ENCODE results near the gene NCAM1. TPM values are rescaled to one million over a fixed set of nuclear protein-coding genes. Genes with fewer than 3 reads are reported as not detected.

The NCAM1 gene
- total and polyA plus RNA-seq, 2 experiments from 2014 or later: 0.76 to 1.6 TPM

GRCh38 chr11:113275602-113276001 is 314.4 kb downstream of the NCAM1 start:
- Mint-ChIP-seq H3K36me3 (ENCODE audit: low read depth) (no peaks in the 10 kb centered on the region), H3K27ac (no peak overlapping the region), H3K27me3 (ENCODE audit: insufficient read depth, low read depth, poor library complexity) (peaks cover 5% of the 10 kb centered on the region), H3K4me1 (peaks cover 9% of the 10 kb centered on the region), H3K9me3 (no peaks in the 10 kb centered on the region), H3K4me3 (no peak overlapping the region)
- Histone ChIP-seq H3K79me2 (replicated peaks; ENCODE audit: insufficient read depth) (no peaks in the 10 kb centered on the region), H3K27me3 (ENCODE audit: insufficient read depth) (no peaks in the 10 kb centered on the region), H4K20me1 (replicated peaks; ENCODE audit: insufficient read depth) (no peaks in the 10 kb centered on the region), H3K4me2 (no peak overlapping the region), H3K36me3 (ENCODE audit: insufficient read depth) (no peaks in the 10 kb centered on the region), H2AFZ (no peak overlapping the region), H3K27ac (ENCODE audit: low read depth) (no peak overlapping the region), H3K9me2 (ENCODE audit: insufficient read depth) (no peaks in the 10 kb centered on the region), H3F3A (replicated peaks; ENCODE audit: low read depth) (no peaks in the 10 kb centered on the region), H3K4me3 (no peak overlapping the region), H3K4me1 (ENCODE audit: insufficient read depth) (no peaks in the 10 kb centered on the region)
- no peak for ATAC-seq
- no peak for TF ChIP-seq NANOG (IDR thresholded peaks at IDR 0.05; ENCODE audit: borderline replicate concordance)
- TF ChIP-seq, protein P1, sequence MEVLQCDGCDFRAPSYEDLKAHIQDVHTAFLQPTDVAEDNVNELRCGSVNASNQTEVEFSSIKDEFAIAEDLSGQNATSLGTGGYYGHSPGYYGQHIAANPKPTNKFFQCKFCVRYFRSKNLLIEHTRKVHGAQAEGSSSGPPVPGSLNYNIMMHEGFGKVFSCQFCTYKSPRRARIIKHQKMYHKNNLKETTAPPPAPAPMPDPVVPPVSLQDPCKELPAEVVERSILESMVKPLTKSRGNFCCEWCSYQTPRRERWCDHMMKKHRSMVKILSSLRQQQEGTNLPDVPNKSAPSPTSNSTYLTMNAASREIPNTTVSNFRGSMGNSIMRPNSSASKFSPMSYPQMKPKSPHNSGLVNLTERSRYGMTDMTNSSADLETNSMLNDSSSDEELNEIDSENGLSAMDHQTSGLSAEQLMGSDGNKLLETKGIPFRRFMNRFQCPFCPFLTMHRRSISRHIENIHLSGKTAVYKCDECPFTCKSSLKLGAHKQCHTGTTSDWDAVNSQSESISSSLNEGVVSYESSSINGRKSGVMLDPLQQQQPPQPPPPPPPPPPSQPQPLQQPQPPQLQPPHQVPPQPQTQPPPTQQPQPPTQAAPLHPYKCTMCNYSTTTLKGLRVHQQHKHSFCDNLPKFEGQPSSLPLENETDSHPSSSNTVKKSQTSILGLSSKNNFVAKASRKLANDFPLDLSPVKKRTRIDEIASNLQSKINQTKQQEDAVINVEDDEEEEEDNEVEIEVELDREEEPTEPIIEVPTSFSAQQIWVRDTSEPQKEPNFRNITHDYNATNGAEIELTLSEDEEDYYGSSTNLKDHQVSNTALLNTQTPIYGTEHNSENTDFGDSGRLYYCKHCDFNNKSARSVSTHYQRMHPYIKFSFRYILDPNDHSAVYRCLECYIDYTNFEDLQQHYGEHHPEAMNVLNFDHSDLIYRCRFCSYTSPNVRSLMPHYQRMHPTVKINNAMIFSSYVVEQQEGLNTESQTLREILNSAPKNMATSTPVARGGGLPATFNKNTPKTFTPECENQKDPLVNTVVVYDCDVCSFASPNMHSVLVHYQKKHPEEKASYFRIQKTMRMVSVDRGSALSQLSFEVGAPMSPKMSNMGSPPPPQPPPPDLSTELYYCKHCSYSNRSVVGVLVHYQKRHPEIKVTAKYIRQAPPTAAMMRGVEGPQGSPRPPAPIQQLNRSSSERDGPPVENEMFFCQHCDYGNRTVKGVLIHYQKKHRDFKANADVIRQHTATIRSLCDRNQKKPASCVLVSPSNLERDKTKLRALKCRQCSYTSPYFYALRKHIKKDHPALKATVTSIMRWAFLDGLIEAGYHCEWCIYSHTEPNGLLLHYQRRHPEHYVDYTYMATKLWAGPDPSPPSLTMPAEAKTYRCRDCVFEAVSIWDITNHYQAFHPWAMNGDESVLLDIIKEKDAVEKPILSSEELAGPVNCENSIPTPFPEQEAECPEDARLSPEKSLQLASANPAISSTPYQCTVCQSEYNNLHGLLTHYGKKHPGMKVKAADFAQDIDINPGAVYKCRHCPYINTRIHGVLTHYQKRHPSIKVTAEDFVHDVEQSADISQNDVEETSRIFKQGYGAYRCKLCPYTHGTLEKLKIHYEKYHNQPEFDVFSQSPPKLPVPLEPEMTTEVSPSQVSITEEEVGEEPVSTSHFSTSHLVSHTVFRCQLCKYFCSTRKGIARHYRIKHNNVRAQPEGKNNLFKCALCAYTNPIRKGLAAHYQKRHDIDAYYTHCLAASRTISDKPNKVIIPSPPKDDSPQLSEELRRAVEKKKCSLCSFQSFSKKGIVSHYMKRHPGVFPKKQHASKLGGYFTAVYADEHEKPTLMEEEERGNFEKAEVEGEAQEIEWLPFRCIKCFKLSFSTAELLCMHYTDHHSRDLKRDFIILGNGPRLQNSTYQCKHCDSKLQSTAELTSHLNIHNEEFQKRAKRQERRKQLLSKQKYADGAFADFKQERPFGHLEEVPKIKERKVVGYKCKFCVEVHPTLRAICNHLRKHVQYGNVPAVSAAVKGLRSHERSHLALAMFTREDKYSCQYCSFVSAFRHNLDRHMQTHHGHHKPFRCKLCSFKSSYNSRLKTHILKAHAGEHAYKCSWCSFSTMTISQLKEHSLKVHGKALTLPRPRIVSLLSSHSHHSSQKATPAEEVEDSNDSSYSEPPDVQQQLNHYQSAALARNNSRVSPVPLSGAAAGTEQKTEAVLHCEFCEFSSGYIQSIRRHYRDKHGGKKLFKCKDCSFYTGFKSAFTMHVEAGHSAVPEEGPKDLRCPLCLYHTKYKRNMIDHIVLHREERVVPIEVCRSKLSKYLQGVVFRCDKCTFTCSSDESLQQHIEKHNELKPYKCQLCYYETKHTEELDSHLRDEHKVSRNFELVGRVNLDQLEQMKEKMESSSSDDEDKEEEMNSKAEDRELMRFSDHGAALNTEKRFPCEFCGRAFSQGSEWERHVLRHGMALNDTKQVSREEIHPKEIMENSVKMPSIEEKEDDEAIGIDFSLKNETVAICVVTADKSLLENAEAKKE (CRISPR knock-in tag; IDR thresholded peaks at IDR 0.05): no peak
- no peak for TF ChIP-seq REST (IDR thresholded peaks at IDR 0.05; ENCODE audit: unreplicated experiment)
- TF ChIP-seq CREB1 (CRISPR knock-in tag; IDR thresholded peaks at IDR 0.05; ENCODE audit: low read depth): no peak
- no peak for TF ChIP-seq ZNF331 (CRISPR knock-in tag; IDR thresholded peaks at IDR 0.05; ENCODE audit: low read depth)
- TF ChIP-seq EZH2phosphoT487 (IDR thresholded peaks at IDR 0.05; ENCODE audit: unreplicated experiment): no peak
- TF ChIP-seq JUNB (IDR thresholded peaks at IDR 0.05; ENCODE audit: unreplicated experiment): no peak
- TF ChIP-seq, protein P2, sequence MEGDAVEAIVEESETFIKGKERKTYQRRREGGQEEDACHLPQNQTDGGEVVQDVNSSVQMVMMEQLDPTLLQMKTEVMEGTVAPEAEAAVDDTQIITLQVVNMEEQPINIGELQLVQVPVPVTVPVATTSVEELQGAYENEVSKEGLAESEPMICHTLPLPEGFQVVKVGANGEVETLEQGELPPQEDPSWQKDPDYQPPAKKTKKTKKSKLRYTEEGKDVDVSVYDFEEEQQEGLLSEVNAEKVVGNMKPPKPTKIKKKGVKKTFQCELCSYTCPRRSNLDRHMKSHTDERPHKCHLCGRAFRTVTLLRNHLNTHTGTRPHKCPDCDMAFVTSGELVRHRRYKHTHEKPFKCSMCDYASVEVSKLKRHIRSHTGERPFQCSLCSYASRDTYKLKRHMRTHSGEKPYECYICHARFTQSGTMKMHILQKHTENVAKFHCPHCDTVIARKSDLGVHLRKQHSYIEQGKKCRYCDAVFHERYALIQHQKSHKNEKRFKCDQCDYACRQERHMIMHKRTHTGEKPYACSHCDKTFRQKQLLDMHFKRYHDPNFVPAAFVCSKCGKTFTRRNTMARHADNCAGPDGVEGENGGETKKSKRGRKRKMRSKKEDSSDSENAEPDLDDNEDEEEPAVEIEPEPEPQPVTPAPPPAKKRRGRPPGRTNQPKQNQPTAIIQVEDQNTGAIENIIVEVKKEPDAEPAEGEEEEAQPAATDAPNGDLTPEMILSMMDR (conservative IDR thresholded peaks at IDR 0.05; ENCODE audit: low read depth in 2 of 2): no peak
- no peak for TF ChIP-seq EZH2 (IDR thresholded peaks at IDR 0.05; ENCODE audit: low read depth, unreplicated experiment)
- TF ChIP-seq POLR2AphosphoS5 (IDR thresholded peaks at IDR 0.05; ENCODE audit: low read depth): no peak
- no peak for TF ChIP-seq STAT1 (IDR thresholded peaks at IDR 0.05; ENCODE audit: unreplicated experiment)
- TF ChIP-seq, protein P3, sequence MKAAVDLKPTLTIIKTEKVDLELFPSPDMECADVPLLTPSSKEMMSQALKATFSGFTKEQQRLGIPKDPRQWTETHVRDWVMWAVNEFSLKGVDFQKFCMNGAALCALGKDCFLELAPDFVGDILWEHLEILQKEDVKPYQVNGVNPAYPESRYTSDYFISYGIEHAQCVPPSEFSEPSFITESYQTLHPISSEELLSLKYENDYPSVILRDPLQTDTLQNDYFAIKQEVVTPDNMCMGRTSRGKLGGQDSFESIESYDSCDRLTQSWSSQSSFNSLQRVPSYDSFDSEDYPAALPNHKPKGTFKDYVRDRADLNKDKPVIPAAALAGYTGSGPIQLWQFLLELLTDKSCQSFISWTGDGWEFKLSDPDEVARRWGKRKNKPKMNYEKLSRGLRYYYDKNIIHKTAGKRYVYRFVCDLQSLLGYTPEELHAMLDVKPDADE (IDR thresholded peaks at IDR 0.05): no peak
- no peak for TF ChIP-seq ZNF114 (CRISPR knock-in tag; IDR thresholded peaks at IDR 0.05)
- DNase-seq (ENCODE audit: low spot score): no peak
